Stomach (tissue), 9 donors: ENCODE data around the gene SLC37A1. TPM values are rescaled to one million over a fixed set of nuclear protein-coding genes. Genes with fewer than 3 reads are reported as not detected.
A peak's percentile ranks its signal among the peaks of the same experiment; 100 is the strongest.

ENCODE experiments used
- DNase-seq, 2 donors: peaks; one replicate each; pipeline versions ENCODE4 v3.0.0 to v3.0.0-alpha.2; 2013 to 2019
- H3K27ac ChIP-seq, 5 donors: fragments of 200-600 bp in 4 of 5; sonication (generic) in 4 of 5; one replicate each; pipeline ENCODE4 v1.5.1; 2013 to 2019; ENCODE audit warnings: mild to moderate bottlenecking in 1 of 5, moderate library complexity in 1 of 5
- H3K27me3 ChIP-seq, 3 donors: fragments of 200-600 bp; sonication (generic); one replicate each; pipeline ENCODE4 v1.5.1; 2017 to 2019; ENCODE audit warnings: mixed run types in 1 of 3
- H3K36me3 ChIP-seq, 4 donors: fragments of 200-600 bp; sonication (generic); 1 replicate in 3 of 4; 2 replicates in 1 of 4; pipeline ENCODE4 v1.5.1; 2016 to 2019
- H3K4me1 ChIP-seq, 4 donors: fragments of 200-600 bp; sonication (generic); one replicate each; pipeline ENCODE4 v1.5.1; 2016 to 2019
- H3K4me3 ChIP-seq, 4 donors: fragments of 200-600 bp; sonication (generic) in 3 of 4; one replicate each; pipeline ENCODE4 v1.5.1; 2016 to 2019; ENCODE audit warnings: mild to moderate bottlenecking in 1 of 4
- H3K9me3 ChIP-seq, 4 donors: fragments of 200-600 bp; sonication (generic); one replicate each; pipeline ENCODE4 v1.5.1; 2016 to 2019
- EP300 ChIP-seq: sonication (generic); formaldehyde crosslinking; IDR thresholded peaks from one replicate; pipeline ENCODE4 v1.6.1; 2017; ENCODE audit warnings: antibody characterized with exemption
- POLR2A ChIP-seq, 4 donors: fragments of 450-650 bp; IDR thresholded peaks; one replicate each; pipeline ENCODE4 v1.6.1; 2016; ENCODE audit warnings: antibody characterized with exemption in 4 of 4, control low read depth in 2 of 4, mild to moderate bottlenecking in 1 of 4, moderate library complexity in 1 of 4
- POLR2AphosphoS5 ChIP-seq, 3 donors: sonication (generic); formaldehyde crosslinking; IDR thresholded peaks; one replicate each; pipeline ENCODE4 v1.6.1; 2016; ENCODE audit warnings: antibody characterized with exemption in 3 of 3
- WGBS, 5 donors: extraction: QIAGEN DNeasy Blood & Tissue Kit in 3 of 5; methylation state at CpG; one replicate each; pipeline versions ENCODE4 v1.1.5 to v1.1.7; 2013 to 2018; 5-methylcytosine and 5-hydroxymethylcytosine counted together
- intact Hi-C: fragments of 100-400 bp; cut with DNase I; formaldehyde crosslinking; loops from one replicate; pipeline ENCODE4 v1.15.1; 2023; ENCODE audit warnings: low total_unique reads
- polyA plus RNA-seq, 3 donors: library from polyadenylated mRNA; stranded (reverse); fragments of 200-250 nt; gene quantifications; one replicate each; pipeline ENCODE4 v1.2.3, GENCODE V29; 2013
- total RNA-seq, 5 donors: library from RNA; depleted of rRNA; stranded (reverse); fragments of >200 nt; gene quantifications; one replicate each; pipeline versions ENCODE4 v1.1.0 to v1.2.3, GENCODE V29; 2014 to 2016
- TF ChIP-seq, protein P1 (sequence below), 7 experiments: fragments of 450-650 bp in 4 of 7; fragments of 200-600 bp in 3 of 7; sonication (generic) in 3 of 7; IDR thresholded peaks; one replicate each; pipeline ENCODE4 v1.5.1; 2016 to 2019; ENCODE audit warnings: antibody characterized with exemption in 7 of 7, control low read depth in 2 of 7, mild to moderate bottlenecking in 1 of 7
- donor health status: healthy with polysubstance abuse.
- donor health status: Bipolar disorder and iron deficiency.
- donor health status: healthy.

The SLC37A1 gene
- total and polyA plus RNA-seq, 8 donors: 9.8 to 72.9 (median 18.1) TPM

DNA sequence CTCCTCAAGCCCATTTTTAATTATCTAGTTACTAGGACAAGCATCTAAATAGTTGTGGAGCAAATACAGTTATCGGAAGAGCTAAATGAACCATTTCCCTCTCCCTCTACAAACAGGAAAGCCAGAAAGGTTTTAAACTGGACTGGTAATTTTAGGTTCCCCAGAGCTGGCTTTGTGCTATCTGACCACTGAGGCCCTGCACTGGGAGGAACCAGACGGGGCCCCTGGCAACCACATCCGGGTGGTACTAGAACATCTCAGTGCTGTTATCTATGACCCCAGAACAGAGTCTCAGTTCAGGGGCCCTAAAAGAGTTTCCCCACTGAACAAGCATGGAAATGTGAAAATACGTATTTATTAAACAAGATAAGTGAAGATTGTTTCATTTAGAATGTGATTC is 9.9 kb upstream of the SLC37A1 start:
- H3K27me3 ChIP-seq: no peaks in the 10 kb centered on the region
- H3K27ac ChIP-seq: peak overlapping the region in 1 of 5 donors; percentile 10
- DNase-seq: no peak
- H3K9me3 ChIP-seq: no peaks in the 10 kb centered on the region
- 28 to 51% (median 41%) methylated on average over 4 of the region's 4 CpGs for WGBS, 5 donors
- H3K4me3 ChIP-seq: no peak overlapping the region
- peaks cover 0 to 9% (median 2%) of the 10 kb centered on the region in 4 donors for H3K4me1 ChIP-seq
- intact Hi-C loops: no loop called here
- TF ChIP-seq POLR2AphosphoS5 (IDR thresholded peaks at IDR 0.05): no peak
- no peak for TF ChIP-seq POLR2A (IDR thresholded peaks at IDR 0.05)
- TF ChIP-seq, protein P1, sequence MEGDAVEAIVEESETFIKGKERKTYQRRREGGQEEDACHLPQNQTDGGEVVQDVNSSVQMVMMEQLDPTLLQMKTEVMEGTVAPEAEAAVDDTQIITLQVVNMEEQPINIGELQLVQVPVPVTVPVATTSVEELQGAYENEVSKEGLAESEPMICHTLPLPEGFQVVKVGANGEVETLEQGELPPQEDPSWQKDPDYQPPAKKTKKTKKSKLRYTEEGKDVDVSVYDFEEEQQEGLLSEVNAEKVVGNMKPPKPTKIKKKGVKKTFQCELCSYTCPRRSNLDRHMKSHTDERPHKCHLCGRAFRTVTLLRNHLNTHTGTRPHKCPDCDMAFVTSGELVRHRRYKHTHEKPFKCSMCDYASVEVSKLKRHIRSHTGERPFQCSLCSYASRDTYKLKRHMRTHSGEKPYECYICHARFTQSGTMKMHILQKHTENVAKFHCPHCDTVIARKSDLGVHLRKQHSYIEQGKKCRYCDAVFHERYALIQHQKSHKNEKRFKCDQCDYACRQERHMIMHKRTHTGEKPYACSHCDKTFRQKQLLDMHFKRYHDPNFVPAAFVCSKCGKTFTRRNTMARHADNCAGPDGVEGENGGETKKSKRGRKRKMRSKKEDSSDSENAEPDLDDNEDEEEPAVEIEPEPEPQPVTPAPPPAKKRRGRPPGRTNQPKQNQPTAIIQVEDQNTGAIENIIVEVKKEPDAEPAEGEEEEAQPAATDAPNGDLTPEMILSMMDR (IDR thresholded peaks at IDR 0.05): no peak
- no peak for TF ChIP-seq EP300
- no peaks in the 10 kb centered on the region for H3K36me3 ChIP-seq

DNA sequence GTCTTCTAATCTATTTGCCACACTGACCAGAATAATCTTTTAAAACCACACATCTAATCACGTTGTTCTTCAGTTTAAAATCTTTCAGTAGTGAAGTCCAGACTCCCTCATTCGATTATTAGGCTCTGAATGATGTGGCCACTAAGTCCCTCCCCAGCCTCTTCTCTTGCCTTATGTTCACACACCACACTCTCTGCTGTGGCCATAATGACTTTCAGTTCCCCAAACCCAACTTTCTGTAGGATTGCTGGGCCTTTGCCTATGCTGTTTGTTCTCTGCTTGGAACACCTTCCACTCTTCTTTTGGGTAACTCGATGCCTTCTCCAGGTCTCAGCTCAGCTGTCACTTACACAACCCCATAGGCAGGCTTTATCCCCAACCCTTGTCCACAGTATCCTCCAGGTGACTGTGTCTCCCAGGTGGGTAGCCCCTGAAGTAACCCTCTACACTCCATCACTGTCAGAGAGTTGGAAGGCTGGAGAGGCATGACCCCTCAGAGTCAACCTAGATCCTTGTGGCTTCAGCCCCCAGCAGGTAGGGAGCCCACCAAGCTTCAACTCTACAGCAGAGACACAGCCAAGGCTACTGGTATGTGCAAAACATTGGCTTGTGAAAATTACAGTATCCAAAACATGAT is 8.4 kb upstream of the SLC37A1 start:
- 69 to 82% (median 72%) methylated on average over 3 of the region's 3 CpGs for WGBS, 5 donors

DNA sequence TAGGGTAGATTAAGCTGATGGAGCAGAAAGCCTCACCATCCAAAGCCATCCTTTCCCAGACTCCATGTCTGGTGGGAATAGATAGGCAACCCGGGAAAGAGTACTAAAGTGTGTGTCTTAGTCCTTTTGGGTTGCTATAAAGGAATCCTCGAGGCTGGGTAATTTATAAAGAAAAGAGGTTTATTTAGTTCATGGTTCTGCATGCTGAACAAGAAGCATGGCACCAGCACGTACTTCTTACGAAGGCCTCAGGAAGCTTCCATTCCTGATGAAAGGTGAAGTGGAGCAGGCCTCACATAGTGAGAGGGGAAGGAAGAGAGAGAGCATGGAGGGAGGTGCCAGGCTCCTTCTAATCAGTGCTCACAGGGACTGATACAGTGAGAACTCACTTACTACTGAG is 6.2 kb upstream of the SLC37A1 start:
- intact Hi-C loops: no loop called here

More for the DNA sequence above, 8.4 kb upstream of the SLC37A1 start:
- Histone ChIP-seq H3K27me3 (no peaks in the 10 kb centered on the region), H3K4me1 (peaks cover 0 to 9% (median 2%) of the 10 kb centered on the region in 4 donors), H3K27ac (no peak overlapping the region), H3K36me3 (no peaks in the 10 kb centered on the region), H3K4me3 (no peak overlapping the region), H3K9me3 (no peaks in the 10 kb centered on the region)
- no peak for TF ChIP-seq EP300
- TF ChIP-seq, protein P1 (IDR thresholded peaks at IDR 0.05): no peak
- TF ChIP-seq POLR2AphosphoS5 (IDR thresholded peaks at IDR 0.05): no peak
- TF ChIP-seq POLR2A (IDR thresholded peaks at IDR 0.05): no peak
- intact Hi-C loops: no loop called here
- DNase-seq: no peak

DNA sequence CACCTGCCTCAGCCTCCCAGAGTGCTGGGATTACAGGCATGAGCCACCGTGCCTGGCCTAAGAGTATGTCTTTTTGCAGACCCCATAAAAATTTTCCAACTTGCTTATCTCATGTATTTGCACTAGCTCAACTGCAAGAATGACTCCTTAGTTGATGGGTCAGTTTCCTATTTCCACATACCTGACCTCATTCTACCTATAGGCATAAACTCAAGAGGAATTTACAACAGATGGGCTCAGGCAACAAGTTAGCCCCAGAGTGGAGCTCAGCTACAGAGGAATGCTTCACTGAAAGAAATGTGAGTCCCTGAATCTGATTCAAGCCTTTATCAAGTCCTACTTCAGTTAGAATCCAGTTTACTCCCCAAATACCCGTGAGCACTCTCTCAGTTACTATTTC is 5.3 kb upstream of the SLC37A1 start:
- TF ChIP-seq EP300 (no peak), POLR2A (IDR thresholded peaks at IDR 0.05) (no peak), POLR2AphosphoS5 (IDR thresholded peaks at IDR 0.05) (no peak)
- TF ChIP-seq, protein P1 (IDR thresholded peaks at IDR 0.05): no peak
- DNase-seq: no peak
- H3K27ac ChIP-seq: no peak overlapping the region

More for the DNA sequence above, 6.2 kb upstream of the SLC37A1 start:
- H3K27me3 ChIP-seq: no peaks in the 10 kb centered on the region
- TF ChIP-seq POLR2AphosphoS5 (IDR thresholded peaks at IDR 0.05): no peak
- TF ChIP-seq POLR2A (IDR thresholded peaks at IDR 0.05): no peak
- TF ChIP-seq EP300: no peak
- TF ChIP-seq, protein P1 (IDR thresholded peaks at IDR 0.05): no peak
- no peak overlapping the region for H3K27ac ChIP-seq
- no peaks in the 10 kb centered on the region for H3K36me3 ChIP-seq
- DNase-seq: no peak
- no peak overlapping the region for H3K4me3 ChIP-seq
- WGBS, 5 donors: 95 to 98% (median 96%) methylated on average over 4 of the region's 4 CpGs
- peaks cover 0 to 5% (median 2%) of the 10 kb centered on the region in 4 donors for H3K4me1 ChIP-seq
- H3K9me3 ChIP-seq: no peaks in the 10 kb centered on the region

More for the DNA sequence above, 5.3 kb upstream of the SLC37A1 start:
- Histone ChIP-seq H3K36me3 (no peaks in the 10 kb centered on the region), H3K27me3 (no peaks in the 10 kb centered on the region), H3K4me1 (peaks cover 0 to 10% (median 7%) of the 10 kb centered on the region in 4 donors), H3K9me3 (no peaks in the 10 kb centered on the region), H3K4me3 (no peak overlapping the region)
- intact Hi-C loops: no loop called here
- WGBS, 5 donors: 65 to 90% (median 72%) methylated on average over 2 of the region's 2 CpGs
